Activated CD4-positive, alpha-beta T cell treated with anti-CD3 and anti-CD28 coated beads, Interleukin-2, Interleukin-4, amounts not matched to agents 100 ng/mL and 50 ng/mL, durations not matched to agents 16 hours and 8 hours (primary cell): ENCODE data around the gene ST3GAL2.

Source experiments
- DNase-seq: peaks from one replicate; pipeline ENCODE4 v3.0.0-alpha.2; 2020; ENCODE audit warnings: low spot score

Gene ST3GAL2

GRCh38 chr16:70438969-70439862 is at the start of gene ST3GAL2:
ST3GAL2 (minus strand) TSS chr16:70439100; CDS start chr16:70398530, 40,570 bp downstream.
- DNase-seq, result peak; percentile 94

GRCh38 chr16:70484867-70485266 is 46.0 kb upstream of the ST3GAL2 start:
- DNase-seq, result no peak

GRCh38 chr16:70483426-70483825 is 44.5 kb upstream of the ST3GAL2 start:
- no peak for DNase-seq

GRCh38 chr16:70482624-70483023 is 43.7 kb upstream of the ST3GAL2 start:
- DNase-seq, result no peak

- no peak for DNase-seq
Observed at GRCh38 chr16:70481929-70482536, 43.1 kb upstream of the ST3GAL2 start.

GRCh38 chr16:70480127-70481105 is 41.5 kb upstream of the ST3GAL2 start:
- DNase-seq, result no peak

GRCh38 chr16:70478912-70479341 is 40.0 kb upstream of the ST3GAL2 start:
- no peak for DNase-seq

- DNase-seq, result no peak
Observed at GRCh38 chr16:70478169-70478568, 39.3 kb upstream of the ST3GAL2 start.

GRCh38 chr16:70476272-70477020 is 37.5 kb upstream of the ST3GAL2 start:
- DNase-seq, result peak; percentile 93

- DNase-seq, result no peak
Observed at GRCh38 chr16:70475054-70475871, 36.4 kb upstream of the ST3GAL2 start.

GRCh38 chr16:70474320-70475053 is 35.6 kb upstream of the ST3GAL2 start:
- DNase-seq, result no peak

- DNase-seq, result no peak
Observed at GRCh38 chr16:70473446-70474319, 34.8 kb upstream of the ST3GAL2 start.

- DNase-seq, result no peak
Observed at GRCh38 chr16:70472786-70473433, 34.0 kb upstream of the ST3GAL2 start.

- DNase-seq, result no peak
Observed at GRCh38 chr16:70470927-70471341, 32.0 kb upstream of the ST3GAL2 start.

- no peak for DNase-seq
Observed at GRCh38 chr16:70470141-70470926, 31.4 kb upstream of the ST3GAL2 start.

- DNase-seq, result no peak
Observed at GRCh38 chr16:70468776-70469525, 30.1 kb upstream of the ST3GAL2 start.

- no peak for DNase-seq
Observed at GRCh38 chr16:70467608-70468007, 28.7 kb upstream of the ST3GAL2 start.
